Measurements from ENCODE around the gene DENND5A.
"Not testable (repeated sequence)": the region's sequence is repeated elsewhere in the genome, so short reads cannot be mapped to it uniquely, and the experiment has no call there.

The DENND5A gene

DNA sequence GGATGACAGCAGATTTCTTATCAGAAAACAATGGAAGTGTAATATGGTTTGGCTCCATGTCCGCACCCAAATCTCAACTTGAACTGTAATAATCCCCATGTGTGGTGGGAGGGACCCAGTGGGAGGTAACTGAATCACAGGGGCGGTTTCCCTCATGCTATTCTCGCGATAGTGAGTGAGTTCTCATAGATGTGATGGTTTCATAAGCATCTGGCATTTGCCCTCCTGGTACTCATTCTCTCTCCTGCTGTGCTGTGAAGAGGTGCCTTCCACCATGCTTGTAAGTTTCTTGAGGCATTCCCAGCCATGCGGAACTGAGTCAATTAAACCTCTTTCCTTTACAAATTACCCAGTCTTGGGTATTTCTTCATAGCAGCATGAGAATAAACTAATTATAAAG lies 92.8 kb downstream of the DENND5A start:
- no peak for DNase-seq

DNA sequence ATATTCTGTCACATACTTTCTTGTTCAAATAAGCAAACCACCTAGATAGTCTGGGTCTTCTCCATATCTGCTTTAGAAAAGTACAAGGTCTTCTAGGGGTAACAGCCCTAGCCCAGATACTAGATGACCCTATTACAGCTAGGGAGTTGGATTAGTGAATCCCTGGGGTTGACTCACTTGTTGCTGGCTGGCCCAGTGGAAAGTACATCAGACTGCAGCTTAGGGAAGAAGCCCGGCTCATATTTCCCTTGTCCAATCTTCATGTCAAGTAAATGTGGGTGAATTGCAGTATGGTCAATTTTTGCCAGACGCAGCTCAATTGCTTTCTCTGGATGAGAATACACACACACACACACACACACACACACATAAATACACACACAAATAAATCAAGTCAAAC lies 94.7 kb downstream of the DENND5A start:
- no peak for DNase-seq

DNA sequence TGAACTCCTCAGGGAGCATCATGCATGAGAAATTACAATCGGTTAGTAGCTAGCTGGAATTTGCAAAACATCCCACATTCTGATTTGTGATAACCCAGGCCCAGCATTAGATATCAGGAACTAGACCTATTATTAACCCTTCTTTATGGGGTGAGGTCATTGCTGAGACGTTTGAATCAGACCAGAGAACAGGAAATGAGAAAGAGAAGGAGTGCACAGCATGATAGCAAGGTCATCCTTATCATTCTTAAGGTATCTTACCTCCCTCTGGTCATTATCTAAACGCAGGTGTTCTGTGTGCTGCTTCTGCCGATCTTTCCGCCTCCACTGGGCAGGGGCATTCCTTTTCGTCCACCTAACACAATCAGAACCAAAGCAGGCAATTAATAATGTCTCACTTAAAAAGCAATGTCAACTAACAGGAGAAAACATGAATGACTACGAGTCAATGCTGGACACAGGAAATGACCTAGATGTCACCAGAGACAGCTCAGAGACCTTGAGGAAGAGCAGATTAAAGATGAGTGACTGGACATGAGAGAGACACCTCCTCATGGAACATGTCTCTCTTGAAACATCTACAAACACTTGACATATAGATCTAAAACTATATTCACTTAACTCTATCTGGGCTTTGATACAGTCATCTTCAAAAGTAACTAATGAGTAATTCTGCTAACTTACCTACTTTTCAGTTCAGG lies 95.4 kb downstream of the DENND5A start:
- no peak for DNase-seq

DNA sequence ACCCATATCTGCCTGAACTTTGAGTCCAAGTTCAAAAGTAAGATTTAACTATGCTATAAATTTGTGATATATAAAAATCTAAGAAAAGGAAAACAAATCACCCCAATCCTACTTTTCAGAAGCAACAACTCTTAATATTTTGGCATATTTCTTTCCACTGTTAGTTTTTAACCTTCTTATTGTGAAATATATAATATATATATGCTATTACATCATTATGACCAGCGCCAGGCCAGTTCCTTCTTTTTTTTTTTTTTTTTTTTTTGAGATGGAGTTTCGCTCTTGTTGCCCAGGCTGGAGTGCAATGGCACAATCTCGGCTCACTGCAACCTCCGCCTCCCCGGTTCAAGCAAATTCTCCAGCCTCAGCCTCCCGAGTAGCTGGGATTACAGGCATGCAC lies 103.2 kb downstream of the DENND5A start:
- not testable (repeated sequence) for DNase-seq

DNA sequence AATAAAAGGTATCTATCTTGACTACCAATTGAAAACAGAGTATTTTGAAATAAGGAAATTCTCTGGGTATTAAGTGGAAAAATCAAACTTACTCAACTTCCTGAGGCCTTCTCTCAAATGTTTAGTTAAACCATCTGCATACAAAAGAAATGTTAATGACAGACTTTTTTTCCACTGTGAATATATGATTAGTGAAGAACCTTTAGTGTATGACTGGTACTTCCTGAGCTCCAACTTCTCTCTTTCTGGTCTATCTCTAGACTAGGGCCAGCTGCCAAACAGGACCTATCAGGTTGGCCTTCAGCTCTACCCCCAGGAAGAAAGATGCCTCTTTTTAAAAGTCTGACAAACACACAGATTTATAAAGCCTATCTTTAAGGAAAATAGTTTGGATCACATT lies 105.0 kb downstream of the DENND5A start:
- no peak for DNase-seq

DNA sequence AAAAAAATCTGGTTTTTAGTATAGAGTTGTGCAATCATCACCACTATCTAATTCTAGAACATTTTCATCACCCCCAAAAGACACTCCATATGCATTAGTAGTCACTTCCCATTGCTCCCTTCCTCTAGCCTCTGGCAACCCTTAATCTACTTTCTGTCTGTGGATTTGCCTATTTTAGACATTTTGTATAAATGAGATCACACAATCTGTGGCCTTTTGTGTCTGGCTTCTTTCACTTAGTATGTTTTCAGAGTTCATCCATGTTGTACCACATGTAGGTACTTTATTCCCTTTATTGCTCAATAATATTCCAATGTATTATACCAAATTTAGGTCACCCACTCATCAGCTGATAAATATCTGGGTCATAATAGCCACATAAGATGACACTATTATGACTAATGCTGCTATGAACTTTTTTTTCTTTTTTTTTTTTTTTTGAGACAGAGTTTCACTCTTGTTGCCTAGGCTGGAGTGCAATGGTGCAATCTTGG lies 106.2 kb downstream of the DENND5A start:
- no peak for DNase-seq

DNA sequence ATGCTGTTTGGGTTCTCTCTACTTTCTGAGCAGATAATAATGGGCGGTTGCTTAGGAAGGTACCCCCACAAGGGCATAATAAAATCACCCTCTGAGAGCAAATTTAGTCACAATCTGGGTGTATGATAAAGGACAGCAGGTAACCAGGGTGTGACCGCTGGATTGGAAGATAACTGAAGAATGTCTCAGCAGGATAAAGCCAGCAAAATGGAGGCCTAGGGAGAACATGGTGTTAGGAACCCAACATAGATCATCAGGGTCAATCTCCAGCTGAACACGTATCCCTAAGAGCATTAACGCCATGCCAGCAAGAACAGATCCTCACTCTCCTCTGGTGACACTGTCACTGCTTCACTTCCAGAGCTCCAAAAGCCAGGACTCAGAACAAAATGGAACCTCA lies 109.2 kb downstream of the DENND5A start:
- DNase-seq, result no peak

DNA sequence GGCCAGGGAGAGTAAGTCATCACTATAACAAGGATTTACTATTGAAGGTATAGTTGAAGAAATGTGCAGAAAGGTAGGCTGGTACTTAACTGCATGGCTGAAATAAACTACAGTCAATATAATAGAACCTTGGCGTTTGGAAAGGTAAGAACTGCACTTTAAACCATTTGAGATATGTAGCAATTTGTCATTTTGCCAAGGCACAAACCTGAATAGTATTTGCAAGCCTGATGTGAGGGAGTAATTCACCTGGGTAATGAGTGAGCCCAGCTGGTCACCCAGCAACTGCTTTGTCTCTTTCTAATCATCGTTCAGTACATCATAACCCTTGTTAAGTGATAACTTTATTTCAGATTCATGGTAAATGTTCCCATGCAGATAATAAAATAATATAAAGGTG lies 111.5 kb downstream of the DENND5A start:
- no peak for DNase-seq

DNA sequence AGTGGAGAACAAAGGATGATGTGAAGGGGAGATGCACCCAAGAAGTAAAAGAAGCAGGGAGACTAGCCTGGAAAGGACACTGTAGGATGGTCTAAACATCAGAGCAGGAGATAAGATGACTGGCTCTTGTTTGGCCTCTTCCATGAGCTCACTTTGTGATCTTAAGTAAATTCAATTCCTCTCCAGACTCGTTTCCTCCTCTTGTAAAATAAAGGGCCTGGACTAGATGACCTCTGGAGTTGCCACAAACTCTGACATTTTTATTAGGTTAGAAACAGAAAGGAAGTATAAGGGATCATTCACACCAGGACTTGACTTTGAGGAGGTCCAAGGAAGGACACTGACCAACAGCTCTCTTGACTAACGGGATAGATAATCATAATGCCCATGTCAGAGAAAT lies 113.5 kb downstream of the DENND5A start:
- DNase-seq, result no peak

DNA sequence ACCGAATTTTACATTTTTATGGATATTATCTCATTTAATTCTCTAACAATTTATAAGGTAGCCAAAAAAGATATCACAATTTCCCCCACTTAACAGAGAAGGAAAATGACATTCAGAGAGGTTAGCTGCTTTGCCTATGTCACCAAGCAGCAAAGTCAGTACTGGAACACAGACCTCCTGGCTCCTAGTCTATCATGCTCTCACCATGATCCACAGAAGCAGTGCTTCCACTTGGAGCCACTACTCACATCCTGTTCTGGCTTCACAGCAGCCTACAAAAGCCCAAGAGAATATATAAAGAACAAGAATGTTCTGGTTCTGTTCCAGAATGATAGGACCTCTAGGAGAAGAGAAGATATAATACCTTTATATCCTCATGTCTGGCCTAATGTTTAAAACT lies 114.2 kb downstream of the DENND5A start:
- DNase-seq, result no peak

DNA sequence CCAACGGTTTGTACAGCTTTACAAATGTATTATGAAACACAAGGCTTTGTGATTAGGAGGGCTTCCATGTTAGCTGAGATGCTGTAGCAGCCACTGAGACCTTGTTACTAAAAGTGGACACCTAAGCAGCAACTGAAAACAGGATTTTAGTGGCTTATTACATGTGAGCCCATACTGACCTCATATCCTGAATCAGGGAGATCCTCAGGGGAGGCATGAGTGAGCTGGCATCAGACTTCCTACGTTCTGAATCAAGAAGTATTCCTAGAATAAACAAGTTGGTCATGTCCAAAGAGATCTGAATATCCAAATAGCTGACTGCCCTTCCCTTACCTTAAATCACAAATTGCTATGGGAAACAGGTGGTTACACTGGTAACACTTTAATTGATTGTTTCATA lies 114.6 kb downstream of the DENND5A start:
- DNase-seq, result no peak

DNA sequence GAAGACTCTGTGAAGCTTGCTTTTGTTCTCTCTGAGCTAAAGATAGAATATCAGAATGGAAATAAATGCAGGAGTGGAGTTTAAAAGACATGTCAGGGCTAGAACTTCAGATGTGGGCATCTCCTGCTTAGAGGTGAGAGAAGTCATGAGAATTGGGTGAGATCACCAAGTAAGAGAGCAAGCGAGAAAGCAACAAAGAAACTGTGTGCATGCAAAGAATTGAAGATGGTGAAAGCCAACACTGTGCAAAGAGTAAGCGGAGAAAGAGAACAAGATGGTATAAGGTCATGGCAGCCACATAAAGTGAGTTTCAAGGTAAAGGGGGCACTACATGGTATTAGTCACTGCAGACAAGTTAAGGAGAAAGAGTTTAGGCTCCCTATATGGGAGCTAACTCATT lies 116.4 kb downstream of the DENND5A start:
- no peak for DNase-seq

DNA sequence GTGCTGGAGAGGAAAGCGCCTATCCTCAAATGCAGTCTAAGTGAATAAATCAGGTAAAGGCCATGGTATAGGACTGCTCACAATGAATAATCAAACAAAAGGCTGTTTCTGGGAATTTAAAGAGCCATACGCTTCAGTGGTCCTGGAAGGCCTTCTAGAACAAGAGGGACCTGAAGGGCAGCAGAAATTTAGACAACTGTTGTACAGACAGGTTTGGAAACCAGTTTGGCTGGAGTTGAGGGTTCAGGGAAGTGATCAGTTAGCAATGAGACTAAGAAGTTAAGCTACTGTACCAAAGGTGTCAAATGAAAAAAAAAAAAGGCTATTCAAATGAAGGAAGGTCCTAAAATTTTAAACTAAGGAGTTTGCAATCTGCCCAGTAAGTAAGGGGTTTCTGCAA lies 117.1 kb downstream of the DENND5A start:
- no peak for DNase-seq

DNA sequence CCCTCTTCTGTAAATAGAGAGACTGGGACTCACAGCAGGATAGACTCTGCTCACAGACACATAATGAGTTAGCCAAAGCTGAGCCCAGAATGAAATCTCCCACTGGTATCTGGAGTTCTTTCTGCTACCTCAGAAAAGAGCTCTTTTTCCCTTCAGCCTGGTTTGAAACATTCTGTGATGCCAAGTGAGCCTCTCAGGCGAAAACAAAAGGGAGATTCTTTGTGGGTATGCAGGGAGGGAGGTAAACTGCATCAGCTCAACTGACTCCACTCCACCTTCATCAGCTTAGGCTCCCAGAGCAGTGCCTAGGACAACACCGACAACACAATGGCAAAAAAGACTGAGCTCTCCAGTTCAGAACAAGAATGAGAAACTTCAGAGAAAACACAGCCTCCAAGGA lies 118.7 kb downstream of the DENND5A start:
- no peak for DNase-seq

DNA sequence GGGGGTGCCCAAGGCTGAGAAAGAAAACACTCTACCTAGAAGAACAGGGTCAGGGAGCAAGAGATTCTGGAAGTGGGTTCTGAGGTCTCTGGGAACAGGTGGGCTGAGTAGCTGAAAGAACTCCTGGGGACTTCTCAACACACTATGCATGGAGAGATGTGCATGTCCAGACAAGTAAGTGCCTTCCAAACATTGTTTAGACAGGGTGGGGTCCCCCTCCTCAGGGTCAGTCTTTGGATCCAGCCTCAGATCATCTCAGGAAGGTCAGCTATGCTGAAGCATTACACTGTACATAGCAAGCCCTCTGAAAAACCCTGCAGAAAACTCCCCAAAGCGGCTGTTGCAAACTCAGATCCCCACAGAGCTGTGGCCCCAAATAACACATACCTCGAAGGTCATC lies 119.9 kb downstream of the DENND5A start:
- DNase-seq, result no peak

DNA sequence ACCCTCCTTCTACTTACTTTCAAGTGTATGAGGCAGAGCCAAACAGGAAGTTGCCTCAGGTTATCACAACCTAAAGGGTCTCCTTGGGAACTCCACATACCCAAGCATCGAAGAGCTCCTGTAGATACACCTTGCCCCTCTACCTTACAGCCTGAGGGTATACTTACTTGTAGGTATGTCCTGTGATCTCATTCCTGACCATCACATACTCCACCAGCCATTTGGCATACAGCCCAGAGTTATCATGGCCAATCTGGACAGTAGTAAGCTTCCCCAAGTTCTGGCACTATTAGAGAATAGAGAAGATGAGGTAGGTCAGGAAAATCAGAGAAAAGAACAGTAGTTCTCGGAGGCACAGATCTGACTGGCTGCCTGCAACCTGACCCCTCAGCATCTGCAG lies 120.3 kb downstream of the DENND5A start:
- DNase-seq, result no peak

DNA sequence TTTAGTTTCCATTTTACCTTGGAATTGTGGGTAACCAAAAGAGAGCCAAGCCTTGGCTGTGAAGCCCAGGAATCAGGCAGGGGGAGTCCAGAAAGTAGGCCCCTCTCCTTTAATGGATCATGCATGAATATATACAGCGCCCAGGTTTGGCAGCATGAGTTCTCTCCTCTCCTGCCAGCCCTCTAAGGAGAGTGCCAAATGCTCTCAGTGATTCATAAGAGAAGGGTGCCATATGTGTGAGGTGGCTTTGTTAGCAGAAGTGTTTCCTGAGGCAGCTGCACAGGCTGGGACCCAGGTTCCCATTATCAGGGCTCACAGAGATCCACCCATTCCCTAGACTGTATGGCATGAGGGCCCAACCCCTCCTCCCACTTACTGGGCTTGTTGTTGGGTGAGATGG lies 121.4 kb downstream of the DENND5A start:
- no peak for DNase-seq

DNA sequence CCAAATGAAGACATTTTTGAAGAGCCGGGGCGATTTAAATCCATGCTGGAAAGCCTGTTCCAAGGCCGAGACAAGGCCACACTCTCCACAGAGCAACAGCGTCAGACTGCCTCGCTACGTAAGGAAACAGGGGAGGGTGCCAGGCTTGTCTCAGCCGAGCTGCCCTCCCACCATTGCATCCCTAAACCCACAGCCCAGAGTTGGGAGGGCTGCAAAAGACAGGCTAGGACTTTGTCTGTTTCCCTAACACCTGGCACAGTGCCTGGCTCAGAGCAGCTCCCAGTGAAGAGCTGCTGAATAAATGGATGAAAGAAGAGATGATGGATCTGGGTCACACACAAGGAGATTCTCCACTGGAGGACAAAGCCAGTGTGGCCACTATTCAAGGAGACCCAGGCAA lies 122.4 kb downstream of the DENND5A start:
- no peak for DNase-seq

DNA sequence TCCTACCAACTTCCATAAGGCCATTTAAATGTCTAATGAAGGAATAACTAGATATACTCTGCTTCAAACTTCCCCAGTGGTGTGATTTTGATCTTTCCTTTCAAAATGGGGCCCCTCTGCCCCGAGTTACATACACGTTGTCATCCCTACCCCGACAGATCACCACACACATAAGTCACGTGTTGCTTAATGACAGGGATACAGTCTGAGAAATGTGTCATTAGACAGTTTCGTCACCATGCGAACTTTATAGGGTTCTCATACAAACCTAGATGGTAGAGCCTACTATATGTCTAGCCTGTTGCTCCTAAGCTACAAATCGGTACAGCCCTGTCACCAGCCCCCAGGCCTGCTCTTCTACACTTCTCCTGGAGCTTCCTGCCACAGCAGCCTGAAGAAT lies 124.0 kb downstream of the DENND5A start:
- no peak for DNase-seq

DNA sequence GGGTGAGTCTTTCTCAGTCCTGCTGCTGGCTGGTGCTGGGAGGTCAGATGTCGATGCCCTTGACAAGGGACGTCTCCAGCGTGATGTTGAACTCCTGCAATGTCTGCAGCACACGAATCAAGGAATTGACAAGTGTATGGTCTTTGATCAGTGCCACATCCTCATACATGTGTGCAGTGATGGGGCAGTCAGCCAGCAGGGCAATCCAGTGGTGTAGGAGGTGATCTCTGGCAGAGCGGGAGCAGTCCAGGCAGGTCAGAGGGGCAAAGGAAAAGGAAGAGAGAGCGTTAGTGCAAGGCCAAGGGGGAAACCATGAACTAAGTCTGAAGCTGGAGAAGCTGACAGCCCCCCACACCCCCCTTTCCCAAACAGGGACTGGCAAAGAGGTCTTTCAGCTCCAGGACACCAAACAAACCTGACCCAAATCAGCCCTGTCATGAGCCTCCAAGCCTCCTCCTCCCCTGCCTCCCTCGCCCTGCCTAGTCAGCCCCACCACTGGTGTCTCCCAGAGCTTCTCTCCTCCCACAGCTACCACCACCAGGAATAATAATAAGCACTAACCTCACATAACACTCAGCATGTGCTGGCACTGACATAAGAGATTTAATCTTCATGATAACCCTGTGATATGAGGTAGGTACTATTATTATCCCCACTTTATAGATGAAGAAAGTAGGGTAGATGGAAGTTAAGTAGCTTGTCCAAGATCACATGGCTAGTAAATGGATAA lies 125.4 kb downstream of the DENND5A start:
- no peak for DNase-seq

DNA sequence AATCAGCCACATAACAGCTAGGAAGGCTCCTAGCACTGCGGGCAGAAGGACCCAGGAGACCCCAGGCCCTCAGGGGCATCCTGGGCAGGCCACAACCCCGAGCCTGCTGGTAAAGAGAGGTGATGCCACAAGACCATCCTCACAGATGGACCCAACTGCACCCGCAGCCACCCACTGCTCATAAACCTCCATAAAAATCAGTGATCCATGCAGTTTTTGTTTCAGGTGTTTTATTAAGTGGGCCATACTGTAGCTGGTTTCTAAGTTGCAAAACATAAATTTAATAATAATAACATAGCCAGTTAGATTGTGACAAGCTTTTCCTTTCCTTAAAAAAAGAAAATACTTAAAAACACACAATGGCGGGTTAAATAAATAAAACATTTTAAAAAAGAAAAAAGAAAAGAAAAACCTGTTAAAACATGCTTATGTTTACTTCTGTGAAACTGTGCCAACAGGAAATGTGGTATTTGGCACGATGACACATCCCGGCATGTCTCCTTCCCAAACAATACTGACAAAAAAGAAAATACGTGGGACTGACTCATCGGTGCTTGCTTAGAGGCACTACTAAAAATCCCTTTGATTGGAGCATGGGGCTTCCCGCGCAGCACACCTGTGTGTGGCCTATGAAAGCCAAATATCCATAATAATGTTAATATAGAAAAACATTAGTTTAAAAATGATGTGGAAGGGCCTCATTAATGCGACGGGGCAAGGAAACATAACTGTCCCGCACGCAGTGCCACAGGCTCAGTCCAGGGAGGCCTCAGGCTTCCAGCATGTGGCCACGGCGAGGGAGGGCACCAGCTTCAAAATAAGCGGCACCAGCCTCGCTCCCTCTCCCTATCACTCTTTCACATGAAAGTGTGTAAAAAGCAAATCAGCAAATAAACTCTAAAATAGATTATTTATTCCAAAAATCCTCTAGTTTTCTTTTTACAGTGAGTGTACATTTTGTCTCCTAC lies 126.3 kb downstream of the DENND5A start:
- DNase-seq, result peak; percentile 51

DNA sequence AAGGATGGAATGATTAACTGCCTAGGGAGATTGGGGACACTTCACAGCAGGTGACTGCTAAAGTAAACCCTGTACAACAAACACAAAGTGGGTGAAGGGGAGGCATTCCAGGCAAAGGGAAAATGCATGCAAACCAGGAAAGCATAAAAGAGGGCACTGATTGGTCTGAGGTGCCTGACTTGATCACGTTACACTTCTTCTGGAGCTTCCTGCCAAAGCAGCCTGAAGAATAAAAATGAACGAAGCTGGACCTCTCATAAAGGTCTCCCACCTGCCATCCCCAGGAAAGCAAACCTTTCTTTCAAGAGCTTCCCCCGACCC lies 127.1 kb downstream of the DENND5A start:
- no peak for DNase-seq

DNA sequence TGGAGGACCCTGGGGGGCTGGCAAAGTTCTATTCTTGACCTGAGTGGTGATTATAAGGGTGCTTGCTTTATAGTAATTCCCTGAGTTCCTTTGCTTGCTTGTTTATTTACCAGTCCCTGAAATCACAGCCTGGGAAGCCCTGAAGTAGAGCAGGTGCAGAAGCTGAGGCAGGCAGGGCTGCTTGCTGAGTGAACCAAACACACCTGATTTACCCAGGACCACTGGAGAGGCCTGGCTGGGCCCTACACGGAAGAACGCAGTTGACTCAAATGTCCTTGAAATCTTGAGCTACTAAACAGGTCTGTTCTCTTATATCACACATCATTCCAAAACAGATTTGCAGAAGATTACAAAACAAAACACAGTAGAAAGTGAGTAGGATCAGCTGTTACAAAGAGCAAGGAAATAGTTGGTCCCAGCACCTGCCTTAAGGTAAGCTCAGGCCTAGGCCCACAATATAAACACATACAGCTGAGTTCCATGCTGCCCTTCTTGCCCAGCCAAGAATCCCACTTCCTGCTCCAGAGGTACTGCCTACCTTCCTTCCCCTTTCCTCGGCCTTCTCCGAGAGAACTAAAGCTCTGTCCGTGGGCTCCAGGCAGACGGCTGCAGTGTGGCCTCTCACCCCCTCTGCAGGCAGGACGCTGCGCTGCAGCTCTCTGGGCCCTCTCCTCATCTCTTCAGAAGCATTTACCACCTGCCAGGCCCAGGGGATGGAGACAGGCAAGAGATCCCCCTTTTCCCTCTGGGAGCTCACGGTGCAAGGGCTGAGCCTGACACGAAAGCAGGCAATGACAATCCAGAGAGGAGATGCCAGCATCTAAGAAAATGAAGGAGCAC lies 127.6 kb downstream of the DENND5A start:
- peak; percentile 46 for DNase-seq
